OCI-LY7 (cell line): Measurements from ENCODE around the gene YARS2. TPM values are rescaled to one million over a fixed set of nuclear protein-coding genes. Genes with fewer than 3 reads are reported as not detected.

ENCODE experiments used
- Bru-seq: library from RNA; stranded (reverse); fragments of 400-500 nt; gene quantifications from one replicate; lab custom pipeline; 2021; lab: Mats Ljungman, UMichigan
- BruChase-seq, 2 experiments: library from RNA; stranded (reverse); fragments of 400-500 nt; gene quantifications; one replicate each; lab custom pipeline; 2021; lab: Mats Ljungman, UMichigan
- BruUV-seq: library from RNA; stranded (reverse); fragments of 400-500 nt; replicated peaks from 2 replicates; lab custom pipeline; 2021; lab: Mats Ljungman, UMichigan
- CTCF ChIA-PET: fragments of 300-600 bp; sonication (Branson Sonifier 250); formaldehyde crosslinking; loops from one replicate; lab custom pipeline; 2022; ENCODE audit warnings: antibody characterized with exemption; ENCODE audit not compliant: unreplicated experiment; lab: Charles Lee
- POLR2A ChIA-PET: fragments of 300-600 bp; sonication (Branson Sonifier 250); formaldehyde crosslinking; loops from one replicate; lab custom pipeline; 2022; ENCODE audit warnings: antibody characterized with exemption; lab: Charles Lee
- DNase-seq: peaks from one replicate; pipeline ENCODE4 v3.0.0-alpha.2; 2015; ENCODE audit warnings: low spot score
- H2AFZ ChIP-seq: fragments of 200-600 bp; sonication (generic), shearing (Covaris generic); 2 replicates; pipeline ENCODE4 v1.6.1; 2014; ENCODE audit warnings: mild to moderate bottlenecking, antibody characterized with exemption, low read length, moderate library complexity
- H3K27ac ChIP-seq: fragments of 200-600 bp; sonication (generic); 2 replicates; pipeline ENCODE4 v1.5.1; 2014; ENCODE audit warnings: mixed run types, low read depth, mild to moderate bottlenecking, moderate library complexity, low read length, inconsistent platforms; ENCODE audit not compliant: poor library complexity, severe bottlenecking
- H3K36me3 ChIP-seq: fragments of 200-600 bp; sonication (generic); 2 replicates; pipeline ENCODE4 v1.6.1; 2014; ENCODE audit warnings: mild to moderate bottlenecking, antibody characterized with exemption, low read length, moderate library complexity, mixed read lengths; ENCODE audit not compliant: insufficient read depth
- H3K4me1 ChIP-seq: fragments of 200-600 bp; sonication (generic); 2 replicates; pipeline ENCODE4 v1.5.1; 2014; ENCODE audit warnings: mild to moderate bottlenecking, low read length; ENCODE audit not compliant: insufficient read depth, poor library complexity, severe bottlenecking
- H3K4me2 ChIP-seq: fragments of 200-600 bp; sonication (generic); 2 replicates; pipeline ENCODE4 v1.6.1; 2014; ENCODE audit warnings: mild to moderate bottlenecking, low read length
- H3K4me3 ChIP-seq: fragments of 200-600 bp; sonication (generic); 2 replicates; pipeline ENCODE4 v1.5.1; 2014; ENCODE audit warnings: mild to moderate bottlenecking, low read depth, low read length; ENCODE audit not compliant: poor library complexity, severe bottlenecking
- H3K79me2 ChIP-seq: fragments of 200-600 bp; sonication (generic); 2 replicates; pipeline ENCODE4 v1.6.1; 2016; ENCODE audit warnings: low read depth, mild to moderate bottlenecking, low read length, moderate library complexity, mixed read lengths; ENCODE audit not compliant: insufficient read depth
- H3K9me2 ChIP-seq: fragments of 200-600 bp; sonication (generic); 2 replicates; pipeline ENCODE4 v1.6.1; 2016; ENCODE audit warnings: mild to moderate bottlenecking, low read length, mixed read lengths; ENCODE audit not compliant: insufficient read depth
- H3K9me3 ChIP-seq: fragments of 200-600 bp; sonication (generic); 2 replicates; pipeline ENCODE4 v1.6.1; 2014; ENCODE audit warnings: mild to moderate bottlenecking, mixed run types, low read length, mixed read lengths
- H4K20me1 ChIP-seq: fragments of 200-600 bp; sonication (generic); 2 replicates; pipeline ENCODE4 v1.6.1; 2014; ENCODE audit warnings: mild to moderate bottlenecking, antibody characterized with exemption, low read length, moderate library complexity, mixed read lengths; ENCODE audit not compliant: insufficient read depth
- CTCF ChIP-seq: fragments of 200-600 bp; sonication (generic); conservative IDR thresholded peaks from 2 replicates; pipeline ENCODE4 v1.5.1; 2014; ENCODE audit warnings: mild to moderate bottlenecking, antibody characterized with exemption, low read length, moderate library complexity, mixed read lengths
- EZH2phosphoT487 ChIP-seq: fragments of 200-600 bp; sonication (generic); IDR thresholded peaks from 2 replicates; pipeline ENCODE4 v1.6.1; 2018; ENCODE audit warnings: low read depth, borderline replicate concordance, mild to moderate bottlenecking, mixed run types, antibody characterized with exemption, low read length, moderate library complexity, mixed read lengths
- intact Hi-C: fragments of 100-400 bp; cut with micrococcal nuclease; formaldehyde crosslinking; loops from one replicate; pipeline ENCODE4 v1.10.0; 2022; ENCODE audit not compliant: unreplicated experiment
- long read RNA-seq: library from polyadenylated mRNA; stranded (forward); transcript quantifications from one replicate; pipeline ENCODE4 v2.0.0, GENCODE V29; 2022
- total RNA-seq, 2 experiments: library from RNA; depleted of rRNA in 1 of 2; stranded (reverse); fragments of >200 nt in 1 of 2; shearing (Covaris generic) in 1 of 2; gene quantifications; 2 replicates each; pipeline ENCODE4 v1.2.3, GENCODE V29; 2014 to 2022

YARS2 gene
- total RNA-seq (2014; rRNA removed; shearing (Covaris generic)) (39.0 and 42.8 TPM in 2 replicates), total RNA-seq (2022) (30.2 and 31.5 TPM in 2 replicates), Bru-seq, nascent RNA (percentile 86 among the genes with signal in this experiment), BruChase-seq, experiment 1, labeled RNA remaining after a 6-hour chase (percentile 74 among the genes with signal in this experiment), BruChase-seq, experiment 2, labeled RNA remaining after a 2-hour chase (percentile 87 among the genes with signal in this experiment)
- long read RNA-seq, transcript YARS2-201 (5 exons, 2,122 nt): major isoform, 29 of 39 reads
- long read RNA-seq, partial matches to known transcripts: 1 of 39 reads
- long read RNA-seq, other reads (novel, unspliced or antisense): 9 of 39 reads

DNA sequence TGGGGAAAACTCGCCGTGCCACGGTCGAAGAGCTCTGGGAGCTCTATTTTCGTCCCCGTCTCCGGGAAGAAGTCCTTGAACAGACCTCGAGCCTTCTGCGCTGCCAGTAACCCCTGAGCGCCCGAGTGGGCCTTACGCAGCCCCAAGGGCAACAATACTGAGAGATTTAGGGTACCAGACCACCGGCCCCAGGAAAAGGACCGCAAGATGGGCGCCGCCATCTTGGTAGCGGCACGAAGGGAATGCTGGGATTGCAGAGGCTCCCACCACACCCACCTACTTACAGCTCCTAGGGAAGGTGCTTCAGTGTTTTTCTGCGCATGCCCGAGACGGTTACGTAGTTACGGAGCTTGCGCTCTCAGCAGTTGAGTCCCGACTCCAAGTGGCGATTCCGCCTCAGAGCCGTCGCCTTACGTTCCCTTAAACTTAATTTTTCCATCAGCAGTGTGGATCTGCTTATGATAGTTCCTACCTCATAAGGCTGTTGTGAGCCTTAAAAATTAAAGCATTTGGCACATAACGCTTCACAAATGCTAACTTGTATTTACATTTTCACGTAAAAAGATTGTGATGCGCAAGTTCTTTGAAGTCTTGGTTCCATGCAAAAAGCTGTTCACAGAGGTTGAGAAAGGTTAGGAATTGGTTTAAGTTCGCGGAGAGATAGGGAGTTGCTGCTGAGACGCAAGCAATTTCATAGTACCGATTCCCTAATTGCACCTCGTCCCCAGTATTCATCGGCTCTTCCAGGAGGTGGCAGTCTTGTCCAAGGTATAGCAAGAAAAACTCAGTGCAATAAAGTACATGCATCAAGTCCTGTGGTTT, at the start of gene YARS2:
YARS2 (minus strand) TSS at position 244 of the 822 bp plus-strand sequence; CDS start at position 221, 23 bp downstream.
- peak; percentile 99 for DNase-seq
- H3K79me2 ChIP-seq: peaks cover 31% of the 10 kb centered on the region
- POLR2A ChIA-PET: interaction anchor here (0.5 to 2.1 kb wide), 20 partner anchors 10 to 1267 kb away, joined by 3 to 13 read pairs (median 4); partner anchors contain the start of gene ALG10
- intact Hi-C loops: loop anchor here (1.0 to 2.0 kb wide), 5 partner anchors 77 to 1266 kb away; partner anchors contain the start of genes ALG10 and DNM1L
- H4K20me1 ChIP-seq: 0 out of 2 replicates have a peak, but pooled peaks cover 6% of the 10 kb centered on the region
- H2AFZ ChIP-seq: peak within 1 kb of the TSS; percentile 100
- H3K4me1 ChIP-seq: peaks cover 22% of the 10 kb centered on the region
- CTCF ChIA-PET: interaction anchor here (0.6 to 2.0 kb wide), 11 partner anchors 11 to 1103 kb away, joined by 3 to 6 read pairs (median 4); no protein-coding TSS in a partner anchor
- no peaks in the 10 kb centered on the region for H3K9me2 ChIP-seq
- no peaks in the 10 kb centered on the region for H3K9me3 ChIP-seq
- H3K4me2 ChIP-seq: peak within 1 kb of the TSS; percentile 97
- H3K36me3 ChIP-seq: peaks cover 33% of the 10 kb centered on the region
- peak within 1 kb of the TSS; percentile 85 for H3K4me3 ChIP-seq
- peak within 1 kb of the TSS; percentile 75 for H3K27ac ChIP-seq
- TSS peak; percentile 70 for BruUV-seq
- TF ChIP-seq CTCF (peak; percentile 99), EZH2phosphoT487 (no peak)

DNA sequence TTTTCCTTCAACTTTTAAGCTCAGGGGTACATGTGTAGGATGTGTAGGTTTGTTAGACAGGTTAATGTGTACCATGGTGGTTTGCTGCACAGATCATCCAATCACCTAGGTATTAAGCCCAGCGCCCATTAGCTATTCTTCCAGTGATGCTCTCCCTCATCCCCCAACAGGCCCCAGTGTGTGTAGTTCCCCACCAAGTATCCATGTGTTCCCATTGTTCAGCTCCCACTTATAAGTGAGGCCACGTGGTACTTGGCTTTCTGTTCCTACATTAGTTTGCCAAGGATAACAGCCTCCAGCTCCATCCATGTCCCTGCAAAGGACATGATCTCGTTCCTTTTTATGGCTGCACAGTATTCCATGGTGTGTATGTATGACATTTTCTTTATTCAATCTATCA, 48.6 kb upstream of the YARS2 start:
- no peak overlapping the region for H3K4me2 ChIP-seq
- H3K27ac ChIP-seq: no peak overlapping the region
- H3K4me3 ChIP-seq: no peak overlapping the region
- H4K20me1 ChIP-seq: no peaks in the 10 kb centered on the region
- H3K9me2 ChIP-seq: no peaks in the 10 kb centered on the region
- CTCF ChIA-PET: no interaction called here
- BruUV-seq: no TSS peak
- POLR2A ChIA-PET: no interaction called here
- intact Hi-C loops: no loop called here
- no peak overlapping the region for H2AFZ ChIP-seq
- no peaks in the 10 kb centered on the region for H3K4me1 ChIP-seq
- no peaks in the 10 kb centered on the region for H3K9me3 ChIP-seq
- DNase-seq: no peak
- no peaks in the 10 kb centered on the region for H3K79me2 ChIP-seq
- TF ChIP-seq EZH2phosphoT487: no peak
- no peak for TF ChIP-seq CTCF
- no peaks in the 10 kb centered on the region for H3K36me3 ChIP-seq
